Limb (tissue), 2 donors: Measurements from ENCODE around the gene ZNF202.
"Not testable (repeated sequence)": the region's sequence is repeated elsewhere in the genome, so short reads cannot be mapped to it uniquely, and the experiment has no call there.

Source experiments
- DNase-seq, 2 donors: peaks; one replicate each; pipeline ENCODE4 v3.0.0-alpha.2; 2016; ENCODE audit errors: extremely low spot score in 2 of 2

Gene ZNF202

DNA sequence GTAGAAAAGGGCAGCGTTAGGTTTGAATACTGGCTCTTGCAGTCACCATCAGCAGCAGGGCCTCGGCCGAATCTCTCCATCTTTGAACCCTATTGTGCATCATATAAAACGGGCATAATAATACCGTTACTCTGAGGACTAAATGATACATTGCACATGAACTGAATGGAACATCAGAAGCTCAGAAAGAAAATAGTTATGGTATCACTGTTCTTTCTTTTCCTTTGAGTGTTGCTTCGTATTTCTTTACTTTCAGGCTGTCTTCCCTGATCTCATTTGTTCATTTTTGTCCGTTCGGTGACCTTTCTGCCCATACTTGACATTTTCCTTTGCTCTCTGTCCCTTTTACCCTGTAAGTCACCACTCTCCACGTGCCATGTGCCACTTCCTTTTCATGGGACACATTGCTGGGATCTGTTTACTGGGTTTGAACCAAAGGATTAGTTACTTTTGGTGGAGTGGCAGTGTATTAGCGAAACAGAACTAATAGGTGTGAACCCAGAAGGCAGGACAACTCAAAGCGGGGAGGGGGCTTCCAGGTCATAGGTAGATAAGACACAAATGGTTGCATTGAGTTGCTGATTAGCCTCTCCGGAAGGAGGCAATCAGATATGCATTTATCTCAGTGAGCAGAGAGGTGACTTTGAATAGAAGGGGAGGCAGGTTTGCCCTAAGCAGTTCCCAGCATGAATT is 717 bp upstream of the ZNF202 start:
- no peak for DNase-seq

DNA sequence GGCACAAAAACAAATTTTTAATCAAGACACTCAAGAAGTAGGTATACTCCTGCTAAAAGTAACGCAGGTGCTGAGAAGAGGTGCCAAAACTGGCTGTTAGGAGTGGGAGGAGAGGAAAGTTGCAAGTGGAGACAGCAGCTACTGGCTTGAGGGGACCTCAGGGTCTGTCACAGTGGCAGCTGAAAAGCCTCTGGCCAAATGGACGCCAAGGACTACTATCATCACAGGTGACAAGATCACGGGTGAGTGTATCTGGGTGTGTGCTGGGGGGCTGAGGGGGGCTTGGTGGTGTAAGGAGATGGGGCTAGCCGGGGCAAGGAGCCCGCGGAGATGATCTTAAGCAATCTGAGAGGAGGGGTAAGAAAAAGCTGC is 687 bp downstream of the ZNF202 start:
- no peak for DNase-seq

DNA sequence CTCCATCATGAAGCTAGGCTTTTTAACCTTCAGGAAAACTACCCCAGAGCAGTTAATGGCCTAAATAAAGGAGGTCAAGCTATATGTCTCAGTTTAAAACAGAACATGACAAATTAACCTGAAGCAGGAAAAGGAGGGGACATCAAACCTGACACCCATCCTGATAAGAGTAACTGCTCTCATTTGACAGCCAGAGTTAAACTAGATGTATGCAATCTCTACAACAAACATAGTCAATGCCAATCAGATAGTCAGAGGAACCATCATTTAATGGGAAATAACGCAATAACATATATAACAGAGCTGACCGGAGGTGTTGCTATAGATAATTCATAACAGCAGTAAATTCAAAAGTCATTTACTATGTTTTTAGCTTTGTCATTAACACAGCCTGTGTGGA is 3.1 kb downstream of the ZNF202 start:
- no peak for DNase-seq

DNA sequence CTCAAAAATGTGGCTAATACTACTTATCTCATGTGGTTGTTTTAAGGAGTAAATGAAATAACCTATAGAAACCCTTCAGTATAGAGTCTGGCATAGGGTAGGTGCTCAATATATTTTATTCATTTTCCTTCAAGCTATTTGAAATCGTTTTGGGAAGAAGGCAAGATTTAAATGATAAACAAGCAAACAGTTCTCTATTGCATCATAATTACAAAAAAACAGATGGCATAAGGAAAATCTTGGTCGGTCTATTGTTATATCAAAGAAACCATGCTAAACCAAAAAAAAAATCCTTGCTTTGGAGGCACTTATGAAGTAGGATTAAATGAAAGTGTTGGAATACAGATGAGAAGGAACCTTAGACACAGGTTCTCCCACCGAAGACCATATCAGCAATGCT is 4.7 kb downstream of the ZNF202 start:
- no peak for DNase-seq

DNA sequence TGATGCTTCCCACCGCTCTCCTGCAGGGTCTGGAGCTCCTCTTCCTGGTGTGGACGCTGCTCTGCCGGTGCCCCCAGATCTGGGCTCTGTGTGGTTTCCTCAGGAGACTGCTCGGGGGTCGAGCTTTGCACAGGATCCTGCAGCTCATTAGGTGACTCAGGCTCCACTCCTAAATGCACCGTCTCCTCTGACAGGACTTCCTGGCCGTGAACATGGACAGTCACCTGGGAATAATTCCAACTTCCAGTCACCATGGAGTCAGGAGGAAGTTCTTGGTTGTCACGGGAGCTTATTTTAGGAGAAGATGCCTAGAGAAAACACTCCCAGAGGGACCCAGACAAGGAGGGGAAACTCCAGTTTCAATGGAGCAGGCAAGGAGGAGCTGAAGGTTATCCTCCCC is 11.9 kb downstream of the ZNF202 start:
- DNase-seq, result no peak

DNA sequence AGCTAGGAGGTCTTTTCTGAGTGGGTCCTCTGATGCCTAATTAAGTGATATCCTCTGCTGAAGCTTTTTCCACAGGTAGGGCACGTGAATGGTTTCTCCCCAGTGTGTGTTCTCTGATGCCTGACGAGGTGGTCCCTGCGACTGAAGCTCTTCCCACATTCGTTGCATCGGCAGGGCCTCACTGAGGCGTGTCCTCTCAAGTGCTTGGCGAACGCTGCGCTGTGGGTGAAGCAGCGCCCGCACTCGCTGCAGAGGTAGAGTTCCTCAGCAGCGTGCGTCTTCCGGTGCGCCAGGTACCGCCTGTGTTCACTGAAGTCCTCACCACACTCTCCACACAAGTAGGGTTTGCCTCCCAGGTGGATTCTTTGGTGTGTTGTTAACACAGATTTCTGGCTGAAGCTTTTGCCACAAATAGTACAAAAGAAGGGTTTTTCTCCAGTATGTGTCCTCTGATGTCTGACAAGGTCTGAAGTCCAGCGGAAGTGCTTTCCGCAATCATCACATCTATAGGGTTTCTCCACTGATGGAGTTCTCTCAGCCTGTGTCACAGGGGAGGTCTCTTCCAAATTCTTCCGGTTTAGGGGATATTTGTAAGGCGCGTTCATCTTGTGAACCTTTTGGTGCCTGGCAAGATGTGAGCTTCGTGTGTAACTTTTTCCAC is 15.3 kb downstream of the ZNF202 start:
- no peak for DNase-seq

DNA sequence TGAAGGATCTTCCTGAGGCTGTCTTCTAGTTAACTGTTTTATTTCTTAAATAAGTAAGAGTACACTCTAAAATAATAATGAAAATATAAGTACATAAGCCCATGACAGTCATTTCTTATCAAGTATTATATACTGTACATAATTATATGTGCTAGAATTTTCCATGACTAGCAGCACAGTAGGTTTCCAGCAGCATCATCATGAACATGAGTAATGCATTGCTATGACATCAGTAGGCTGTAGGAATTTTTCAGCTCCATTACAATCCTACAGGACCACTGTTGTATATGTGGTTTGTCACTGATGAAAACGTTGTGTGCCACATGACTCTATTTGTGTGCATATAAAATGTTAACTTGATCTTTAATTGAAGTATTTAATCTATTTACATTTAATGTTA is 22.0 kb downstream of the ZNF202 start:
- no peak for DNase-seq

DNA sequence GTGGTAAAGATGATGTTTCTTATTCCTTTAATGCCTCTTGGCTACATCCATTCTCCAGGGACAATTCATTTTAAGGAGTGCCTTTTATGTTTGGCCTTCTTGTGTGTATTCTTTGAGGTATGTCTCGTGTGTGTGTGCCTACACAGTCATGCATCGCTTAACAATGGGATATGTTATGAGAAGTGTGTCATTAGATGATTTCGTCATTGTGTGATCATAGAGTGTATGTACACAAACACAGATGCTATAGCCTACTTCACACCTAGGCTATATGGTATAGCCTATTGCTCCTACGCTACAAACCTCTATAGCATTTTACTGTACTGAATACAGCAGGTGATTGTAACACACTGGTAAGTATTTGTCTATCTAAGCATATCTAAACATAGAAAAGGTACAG is 23.0 kb downstream of the ZNF202 start:
- no peak for DNase-seq

DNA sequence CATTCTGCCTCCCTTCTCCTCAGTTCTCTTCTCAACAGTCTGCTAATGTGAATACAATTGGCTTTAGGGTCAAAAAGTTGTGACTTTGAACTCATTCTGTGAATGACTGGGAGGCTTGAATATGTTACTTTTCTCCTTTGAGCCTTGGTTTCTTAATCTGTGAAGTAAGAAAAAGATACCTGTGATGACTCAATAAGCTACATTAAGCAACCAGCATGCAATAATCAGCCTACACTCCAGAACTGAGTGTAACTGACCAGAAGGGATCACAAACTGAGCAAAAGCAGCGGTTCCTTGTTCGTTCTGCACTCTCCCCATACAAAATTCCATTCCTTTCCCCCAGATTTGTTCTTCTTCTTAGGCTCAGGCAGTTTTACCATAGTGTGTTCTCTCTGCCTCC is 23.4 kb downstream of the ZNF202 start:
- no peak for DNase-seq

DNA sequence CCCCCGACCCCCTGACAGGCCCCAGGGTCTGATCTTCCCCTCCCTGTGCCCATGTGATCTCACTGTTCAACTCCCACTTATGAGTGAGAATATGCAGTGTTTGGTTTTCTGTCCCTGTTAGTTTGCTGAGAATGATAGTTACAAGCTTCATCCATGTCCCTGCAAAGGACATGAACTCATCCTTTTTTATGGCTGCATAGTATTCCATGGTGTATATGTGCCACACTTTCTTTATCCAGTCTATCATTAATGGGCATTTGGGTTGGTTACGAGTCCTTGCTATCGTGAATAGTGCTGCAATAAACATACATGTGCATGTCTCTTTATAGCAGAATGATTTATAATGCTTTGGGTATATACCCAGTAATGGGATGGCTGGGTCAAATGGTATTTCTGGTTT is 28.8 kb downstream of the ZNF202 start:
- DNase-seq, result not testable (repeated sequence)

DNA sequence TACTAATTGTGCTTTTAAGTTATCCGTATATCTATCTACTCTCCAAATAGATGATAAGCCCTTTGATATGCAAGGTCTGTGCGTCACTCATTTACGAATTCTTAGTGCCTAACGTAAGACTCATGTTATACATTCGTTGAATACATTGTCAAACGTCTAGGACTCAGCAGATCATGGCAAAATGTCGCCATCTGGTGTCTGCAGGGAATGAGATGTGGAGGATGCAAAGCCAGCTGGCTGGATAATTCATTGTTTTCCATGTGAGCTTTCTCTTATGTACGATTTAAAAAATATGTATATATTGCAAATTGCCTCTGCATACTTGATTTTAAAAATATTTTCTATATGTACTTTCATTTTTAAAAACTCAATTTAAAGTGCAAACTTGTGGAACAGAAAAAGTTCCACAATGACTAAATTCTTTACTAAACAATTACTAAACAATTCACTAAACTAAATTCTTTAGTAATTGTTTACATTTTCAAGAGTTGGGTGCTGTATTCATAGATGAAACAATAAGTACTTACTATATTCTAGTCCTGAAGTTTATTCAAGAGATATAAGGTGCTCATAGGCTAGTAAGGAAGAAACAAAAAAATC is 33.8 kb downstream of the ZNF202 start:
- DNase-seq, result peak; percentile 70 to 74

DNA sequence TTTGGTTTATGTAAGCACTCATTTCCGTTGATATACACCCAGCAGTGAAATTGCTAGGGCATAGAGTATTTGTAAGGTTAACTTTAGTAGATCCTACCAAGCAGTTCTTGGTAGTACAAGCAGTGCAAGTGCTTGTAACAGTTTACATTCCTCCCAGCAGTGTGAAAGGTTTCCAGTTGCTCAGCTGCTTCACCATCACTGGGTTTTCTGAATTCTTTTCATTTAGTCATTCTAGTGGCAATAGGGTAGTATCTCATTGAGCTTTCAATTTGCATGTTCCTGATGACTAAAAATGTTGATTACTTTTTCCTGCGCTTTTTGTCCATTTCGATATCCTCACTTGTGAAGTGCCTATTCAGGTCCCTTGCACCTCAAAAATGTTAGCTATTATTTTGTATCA is 34.3 kb downstream of the ZNF202 start:
- DNase-seq, result no peak

DNA sequence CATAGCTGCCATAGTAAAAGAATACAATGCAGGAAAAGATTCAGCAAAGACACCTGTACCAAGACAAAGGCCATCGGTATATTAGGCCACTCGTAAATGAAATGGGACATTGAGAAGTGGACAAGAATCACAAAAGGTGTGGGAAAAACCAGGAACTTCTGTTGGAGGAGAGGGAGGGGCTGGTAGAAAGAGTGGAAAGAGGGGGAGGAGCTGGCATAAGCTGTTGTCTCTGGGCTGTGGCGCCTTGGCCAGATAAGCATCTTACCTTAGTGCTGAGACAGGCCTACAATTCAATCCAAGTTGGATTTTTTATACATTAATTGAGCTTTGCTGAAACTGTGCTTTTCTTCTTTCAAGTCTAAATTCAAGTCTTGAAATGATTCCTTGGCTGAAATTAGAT is 37.1 kb downstream of the ZNF202 start:
- no peak for DNase-seq

DNA sequence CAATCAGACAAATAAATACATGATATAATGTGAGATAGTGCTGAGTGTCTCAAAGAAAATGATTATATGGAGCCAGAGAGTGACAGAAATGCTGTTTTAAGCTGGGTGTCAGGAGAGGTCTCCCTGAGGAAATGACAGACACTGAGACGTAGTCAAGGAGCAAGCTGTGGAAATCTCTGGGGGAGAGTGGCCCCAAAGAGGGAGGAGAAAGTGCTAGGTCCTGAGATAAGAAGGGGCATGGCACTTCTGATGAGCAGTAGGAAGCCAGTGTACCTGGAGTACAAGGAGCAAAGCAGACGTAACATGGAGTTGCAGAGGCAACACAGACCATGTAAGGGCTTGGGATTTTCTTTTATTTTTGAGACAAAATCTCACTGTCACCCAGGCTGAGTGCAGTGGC is 38.8 kb downstream of the ZNF202 start:
- DNase-seq, result no peak

DNA sequence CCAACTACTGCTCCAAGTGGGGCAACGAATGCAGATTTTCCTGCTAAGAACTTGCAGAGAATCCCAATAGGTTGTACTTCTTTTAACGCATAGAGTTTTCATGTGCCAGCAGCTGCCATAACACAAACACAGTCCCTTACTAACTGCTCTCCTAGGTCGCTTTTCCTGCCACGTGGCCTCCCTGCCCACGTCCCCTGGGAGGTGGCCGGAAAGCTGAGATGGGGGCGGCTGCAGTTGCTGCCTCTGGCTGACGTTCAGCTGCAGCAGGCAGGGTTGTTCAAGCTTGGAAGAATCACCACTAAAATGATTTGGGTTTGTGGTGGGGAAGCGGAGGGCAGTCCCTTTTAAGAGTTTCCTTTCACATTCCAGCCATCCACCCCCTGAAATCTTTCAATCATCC is 39.3 kb downstream of the ZNF202 start:
- DNase-seq, result peak in 1 of 2 donors; percentile 45

DNA sequence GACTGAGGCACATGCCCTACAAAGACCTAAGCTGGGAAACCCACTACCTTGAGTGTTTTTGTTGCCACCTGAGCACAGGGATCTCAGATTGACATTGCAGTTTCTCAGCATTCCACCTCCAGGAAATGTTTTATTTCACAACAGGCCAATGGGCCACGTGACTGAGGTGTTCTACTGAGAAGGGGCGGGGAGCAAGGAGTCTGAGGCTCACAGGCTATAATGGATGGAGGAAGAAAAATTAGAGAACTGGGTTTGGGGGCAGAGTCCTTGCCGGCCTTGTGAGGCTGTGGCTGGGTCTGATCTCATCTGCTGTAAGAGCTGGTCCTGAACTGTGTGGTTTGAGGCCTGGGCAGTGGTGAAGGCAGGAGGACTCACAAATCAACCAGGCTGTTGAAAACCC is 40.7 kb downstream of the ZNF202 start:
- no peak for DNase-seq

DNA sequence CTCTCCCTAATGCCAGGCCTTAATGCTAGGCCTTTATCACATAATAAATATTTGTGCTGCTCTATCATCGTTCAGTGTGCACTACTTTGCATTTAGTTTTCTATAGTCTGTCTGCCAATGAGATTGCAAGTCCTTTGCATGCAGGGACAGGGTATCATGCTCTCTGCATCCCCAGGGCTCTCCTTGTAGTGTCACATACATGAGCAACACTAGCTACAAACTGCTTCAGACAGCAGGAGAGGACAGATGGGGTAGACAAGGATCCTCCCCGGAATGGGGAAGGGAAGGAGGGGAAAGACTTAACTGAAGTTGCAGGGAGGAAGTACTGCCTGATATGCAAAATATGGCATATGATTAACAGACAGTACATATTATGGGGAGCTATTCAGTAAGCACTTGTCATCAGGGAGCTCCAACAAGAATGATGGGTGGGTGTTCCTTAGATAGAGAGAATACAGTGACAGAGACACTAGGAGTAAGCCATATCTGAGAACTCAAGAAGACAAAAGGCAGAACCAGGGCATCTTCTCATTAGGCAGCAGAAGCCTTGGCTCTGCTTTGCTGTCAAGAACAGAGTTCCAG is 42.8 kb downstream of the ZNF202 start:
- no peak for DNase-seq

DNA sequence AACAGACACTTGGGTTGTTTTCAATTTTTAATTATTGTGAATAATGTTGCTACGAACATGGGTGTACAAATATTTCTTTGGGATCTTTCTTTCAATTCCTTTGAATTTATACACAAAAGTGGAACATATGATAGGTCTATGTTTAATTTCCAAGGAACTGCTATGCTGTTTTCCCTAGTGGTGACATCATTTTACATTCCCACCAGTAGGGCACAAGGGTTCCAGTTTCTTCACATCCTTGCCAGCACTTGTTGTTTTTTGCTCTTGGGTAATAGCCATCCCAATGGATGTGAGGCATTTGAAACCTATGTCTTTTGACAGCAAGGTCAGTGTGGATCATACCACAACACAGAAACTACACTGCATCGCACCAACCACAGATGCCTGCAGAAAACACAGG is 45.3 kb downstream of the ZNF202 start:
- DNase-seq, result no peak

DNA sequence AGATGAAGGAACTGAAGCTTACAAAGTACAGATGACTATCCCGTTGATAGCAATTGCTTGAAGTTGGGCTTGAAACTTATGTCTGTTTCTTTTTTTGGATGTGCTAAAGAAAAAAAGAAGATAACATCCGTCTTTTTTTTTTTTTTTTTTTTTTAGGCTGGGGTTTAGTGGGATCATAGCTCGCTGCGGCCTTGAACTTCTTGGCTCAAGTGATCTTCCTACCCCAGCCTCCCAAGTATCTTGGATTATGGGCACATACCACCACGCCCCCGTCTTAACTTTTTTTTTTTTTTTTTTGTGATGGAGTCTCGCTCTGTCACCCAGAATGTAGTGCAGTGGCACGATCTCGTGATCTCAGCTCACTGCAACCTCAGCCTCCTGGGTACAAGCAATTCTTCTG is 46.2 kb downstream of the ZNF202 start:
- no peak for DNase-seq

DNA sequence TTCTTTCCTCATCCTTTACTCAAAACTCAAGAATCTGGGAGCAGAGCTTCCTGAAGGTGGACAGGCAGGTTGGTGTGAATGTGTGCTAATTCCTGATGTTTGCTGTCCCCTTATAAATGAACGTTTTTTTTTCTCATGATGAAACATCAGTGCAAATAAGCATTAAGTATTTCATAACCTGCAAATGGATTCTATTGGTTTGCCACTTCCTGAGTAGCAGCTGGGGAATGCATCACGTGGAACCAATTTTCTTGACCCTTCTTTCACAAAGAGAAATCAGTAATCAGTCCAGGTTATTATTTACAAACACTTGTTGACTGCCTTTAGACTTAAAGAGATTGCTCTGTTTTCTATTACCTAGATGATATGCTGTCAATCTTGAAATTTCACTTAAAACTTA is 46.9 kb downstream of the ZNF202 start:
- no peak for DNase-seq

DNA sequence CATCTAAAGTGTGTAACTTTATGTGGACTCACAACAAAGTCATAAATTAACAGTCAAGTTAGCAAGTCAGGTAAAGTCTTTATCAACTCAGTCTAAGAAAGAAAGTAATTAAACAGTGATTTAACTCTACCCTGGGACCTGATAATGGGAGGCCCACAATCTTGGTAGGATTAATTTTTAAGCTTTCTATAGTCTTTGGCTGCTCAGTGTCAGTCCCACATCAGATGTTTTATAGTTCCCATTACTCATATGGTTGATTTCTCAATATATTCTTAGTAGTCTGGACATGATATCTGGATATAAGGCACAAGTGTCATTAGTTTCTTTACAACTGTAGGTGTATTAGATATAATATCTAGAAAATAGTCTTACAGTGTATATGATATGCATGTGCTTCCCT is 48.5 kb downstream of the ZNF202 start:
- DNase-seq, result no peak

DNA sequence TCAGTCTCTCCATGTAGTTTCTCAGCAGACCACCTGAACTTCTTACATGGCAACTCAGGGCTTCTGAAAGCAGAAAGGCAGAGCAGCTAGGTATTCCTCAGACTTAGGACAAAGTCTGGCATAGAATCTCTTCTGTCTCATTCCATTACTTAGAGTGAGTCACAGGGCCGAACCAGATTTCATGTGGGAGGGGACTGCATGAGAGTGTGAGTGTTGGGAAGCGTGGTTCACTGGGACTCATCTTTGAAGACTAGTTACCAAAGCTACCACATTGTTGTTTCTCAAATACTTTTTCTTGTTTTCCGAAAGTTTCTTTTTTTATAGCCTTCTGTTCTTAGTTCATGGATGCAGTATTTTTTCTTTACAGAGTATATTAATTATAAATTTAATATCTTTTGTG is 51.0 kb downstream of the ZNF202 start:
- DNase-seq, result no peak

DNA sequence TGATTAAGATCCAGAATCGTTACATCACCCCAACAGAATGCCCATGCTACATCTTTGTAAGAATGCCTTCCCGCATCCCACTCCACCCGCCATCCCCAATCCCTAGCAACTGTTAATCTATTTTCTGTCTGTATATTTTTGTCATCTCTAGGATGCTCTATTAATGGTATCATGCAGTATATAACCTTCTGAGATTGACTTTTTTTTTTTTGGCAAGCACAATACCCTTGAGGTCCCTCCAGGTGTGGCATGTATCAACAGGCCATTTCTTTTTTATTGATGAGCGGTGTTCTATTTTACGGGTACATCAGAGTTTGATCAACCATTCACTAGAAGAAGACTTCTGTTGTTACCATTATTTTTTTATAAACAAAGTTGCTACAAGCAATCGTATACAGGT is 56.9 kb downstream of the ZNF202 start:
- DNase-seq, result no peak
